ENCODE data around the gene CAPN10. TPM values are rescaled to one million over a fixed set of nuclear protein-coding genes. Genes with fewer than 3 reads are reported as not detected.

CAPN10 gene
- total and polyA plus RNA-seq, 2 donors (not counting 3 experiments of a cell fraction or from before 2014, with no cell fraction given): 25.2 to 39.9 TPM

GRCh38 chr2:240645346-240645745, 58.8 kb downstream of the CAPN10 start:
- H2AFZ ChIP-seq (ENCODE audit: low read depth, low read length): no peak overlapping the region
- H3K9ac ChIP-seq (replicated peaks; ENCODE audit: extremely low read depth, insufficient read depth, low read length): no peak overlapping the region
- no peak overlapping the region for H3K4me3 ChIP-seq (replicated peaks in 1 of 3; ENCODE audit: insufficient read depth in 1 of 3, low read depth in 1 of 3, low read length in 3 of 3)
- no peaks in the 10 kb centered on the region for H3K79me2 ChIP-seq (ENCODE audit: control insufficient read depth, insufficient read depth, low read length)
- no peaks in the 10 kb centered on the region for H4K20me1 ChIP-seq (replicated peaks; ENCODE audit: control insufficient read depth, extremely low read depth, insufficient read depth, low read length)
- H3K36me3 ChIP-seq (ENCODE audit: control insufficient read depth in 2 of 2, extremely low read depth in 1 of 2, insufficient read depth in 2 of 2, low read length in 2 of 2): no peaks in the 10 kb centered on the region
- no peaks in the 10 kb centered on the region for H3K9me3 ChIP-seq (replicated peaks; ENCODE audit: control insufficient read depth, insufficient read depth, low read length)
- H3K27me3 ChIP-seq (ENCODE audit: control insufficient read depth in 2 of 2, insufficient read depth in 2 of 2, low read length in 2 of 2): peaks cover 0 to 2% of the 10 kb centered on the region in 2 experiments
- no peak for DNase-seq (ENCODE audit: low read depth, low spot score)
- ChIA-PET POLR2A (no interaction called here), CTCF (no interaction called here)
- H3K9me1 ChIP-seq (replicated peaks; ENCODE audit: control insufficient read depth, extremely low read depth, insufficient read depth, low read length): no peaks in the 10 kb centered on the region
- H3K4me1 ChIP-seq (ENCODE audit: control insufficient read depth, extremely low read depth, insufficient read depth, low read length): no peaks in the 10 kb centered on the region
- TF ChIP-seq FOS (IDR thresholded peaks at IDR 0.05; ENCODE audit: borderline replicate concordance, insufficient read depth, low read length) (no peak), MYC (IDR thresholded peaks at IDR 0.05; ENCODE audit: low read depth, low read length) (no peak), EZH2 (IDR thresholded peaks at IDR 0.05; ENCODE audit: borderline replicate concordance, low read depth, low read length, severe bottlenecking) (no peak), CTCF (IDR thresholded peaks at IDR 0.05; ENCODE audit: extremely low read depth in 1 of 2, insufficient read depth in 1 of 2, low read depth in 1 of 2, low read length in 2 of 2) (no peak), POLR2AphosphoS5 (IDR thresholded peaks at IDR 0.05; ENCODE audit: insufficient read depth, low read depth, low read length) (no peak), MAX (IDR thresholded peaks at IDR 0.05; ENCODE audit: insufficient read depth, insufficient read length) (no peak), JUN (IDR thresholded peaks at IDR 0.05; ENCODE audit: borderline replicate concordance, insufficient read depth, insufficient read length, low read depth) (no peak), POLR2A (IDR thresholded peaks at IDR 0.05; ENCODE audit: low read depth, low read length) (no peak), GATA2 (IDR thresholded peaks at IDR 0.05; ENCODE audit: insufficient read depth, insufficient read length, low read depth, low read length) (no peak)
- dilution Hi-C loops (cut with MboI; ENCODE audit: extremely low pct_ligation_motif_present, low sequenced_read_pairs): no loop called here
- H3K4me2 ChIP-seq (ENCODE audit: insufficient read depth, low read length): no peak overlapping the region
- H3K27ac ChIP-seq (ENCODE audit: insufficient read depth, low read depth, low read length): no peak overlapping the region
- no peak for FAIRE-seq
- intact Hi-C loops (cut with micrococcal nuclease): no loop called here
- no TSS peak for BruUV-seq (replicated peaks)

Data from endothelial cell of umbilical vein (primary cell).